GM23338 (cell line): ENCODE measurements around the gene CELA1. TPM values are rescaled to one million over a fixed set of nuclear protein-coding genes. Genes with fewer than 3 reads are reported as not detected.

Experiments used
- ATAC-seq: fragments of 200-7000 bp; cut with Tn5 transposase; 3 replicates; pipeline ENCODE4 v1.9.1; 2020
- DNase-seq: peaks from one replicate; pipeline ENCODE4 v3.0.0-alpha.2; 2015; ENCODE audit warnings: low spot score
- H2AFZ ChIP-seq: fragments of 200-600 bp; sonication (generic); 2 replicates; pipeline ENCODE4 v1.8.0; 2016; ENCODE audit warnings: antibody characterized with exemption, mild to moderate bottlenecking, moderate library complexity
- H3F3A ChIP-seq: fragments of 200-600 bp; sonication (generic); replicated peaks from 2 replicates; pipeline ENCODE4 v1.8.0; 2017; ENCODE audit warnings: antibody characterized with exemption, mixed run types, low read depth
- H3K27ac ChIP-seq: fragments of 200-600 bp; sonication (generic); 2 replicates; pipeline ENCODE4 v1.6.1; 2016; ENCODE audit warnings: low read depth
- H3K27me3 ChIP-seq: fragments of 200-600 bp; sonication (generic); 2 replicates; pipeline ENCODE4 v1.8.0; 2016; ENCODE audit warnings: mild to moderate bottlenecking, mixed run types, moderate library complexity; ENCODE audit not compliant: insufficient read depth
- H3K36me3 ChIP-seq: fragments of 200-600 bp; sonication (generic); 2 replicates; pipeline ENCODE4 v1.8.0; 2016; ENCODE audit warnings: mild to moderate bottlenecking; ENCODE audit not compliant: insufficient read depth
- H3K4me1 ChIP-seq: fragments of 200-600 bp; sonication (generic); 2 replicates; pipeline ENCODE4 v1.8.0; 2016; ENCODE audit warnings: mild to moderate bottlenecking, moderate library complexity; ENCODE audit not compliant: insufficient read depth
- H3K4me2 ChIP-seq: fragments of 200-600 bp; sonication (generic); 2 replicates; pipeline ENCODE4 v1.7.1; 2017; ENCODE audit warnings: mixed run types
- H3K4me3 ChIP-seq: fragments of 200-600 bp; sonication (generic); 2 replicates; pipeline ENCODE4 v1.6.1; 2016; ENCODE audit warnings: mixed run types
- H3K79me2 ChIP-seq: fragments of 200-600 bp; sonication (generic); replicated peaks from 2 replicates; pipeline ENCODE4 v1.8.0; 2017; ENCODE audit warnings: mild to moderate bottlenecking; ENCODE audit not compliant: insufficient read depth
- H3K9me2 ChIP-seq: fragments of 200-600 bp; sonication (generic); 2 replicates; pipeline ENCODE4 v1.8.0; 2017; ENCODE audit not compliant: insufficient read depth
- H4K20me1 ChIP-seq: fragments of 200-600 bp; sonication (generic); replicated peaks from 2 replicates; pipeline ENCODE4 v1.8.0; 2017; ENCODE audit warnings: mild to moderate bottlenecking; ENCODE audit not compliant: insufficient read depth
- H3K27ac Mint-ChIP-seq: 2 replicates; pipeline ENCODE4 v1.8.0; 2020; ENCODE audit warnings: inconsistent platforms, mild to moderate bottlenecking, moderate library complexity, mixed read lengths
- H3K27me3 Mint-ChIP-seq: 3 replicates; pipeline ENCODE4 v1.8.0; 2022; ENCODE audit warnings: low read depth, mild to moderate bottlenecking, moderate library complexity, mixed read lengths, inconsistent platforms; ENCODE audit not compliant: insufficient read depth, poor library complexity
- H3K36me3 Mint-ChIP-seq: 3 replicates; pipeline ENCODE4 v1.8.0; 2021; ENCODE audit warnings: low read depth, mild to moderate bottlenecking, inconsistent platforms, moderate library complexity, mixed read lengths
- H3K4me1 Mint-ChIP-seq: 3 replicates; pipeline ENCODE4 v1.8.0; 2020; ENCODE audit warnings: mild to moderate bottlenecking, inconsistent platforms, mixed read lengths
- H3K4me3 Mint-ChIP-seq: 3 replicates; pipeline ENCODE4 v1.8.0; 2021; ENCODE audit warnings: moderate library complexity, mild to moderate bottlenecking, inconsistent platforms, mixed read lengths
- H3K9me3 Mint-ChIP-seq: 3 replicates; pipeline ENCODE4 v1.8.0; 2020; ENCODE audit warnings: moderate library complexity, mild to moderate bottlenecking, inconsistent platforms, mixed read lengths
- EZH2 ChIP-seq: fragments of 200-600 bp; sonication (generic); IDR thresholded peaks from one replicate; pipeline ENCODE4 v1.8.0; 2017; ENCODE audit warnings: antibody characterized with exemption, mild to moderate bottlenecking, low read depth; ENCODE audit not compliant: unreplicated experiment
- JUNB ChIP-seq: IDR thresholded peaks from one replicate; pipeline ENCODE4 v1.6.1; 2016; ENCODE audit warnings: antibody characterized with exemption; ENCODE audit not compliant: unreplicated experiment
- NANOG ChIP-seq: IDR thresholded peaks from 2 replicates; pipeline ENCODE4 v1.6.1; 2016; ENCODE audit warnings: antibody characterized with exemption, borderline replicate concordance
- POLR2AphosphoS5 ChIP-seq: IDR thresholded peaks from 2 replicates; pipeline ENCODE4 v1.6.1; 2016; ENCODE audit warnings: antibody characterized with exemption, low read depth
- STAT1 ChIP-seq: IDR thresholded peaks from one replicate; pipeline ENCODE4 v1.6.1; 2016; ENCODE audit warnings: antibody characterized with exemption; ENCODE audit not compliant: unreplicated experiment
- ZNF114 ChIP-seq: fragments of 250-450 bp; sonication (Bioruptor Pico); IDR thresholded peaks from 2 replicates; pipeline ENCODE4 v1.5.0; 2020; ENCODE audit warnings: mild to moderate bottlenecking, moderate library complexity
- ZNF331 ChIP-seq: fragments of 250-450 bp; sonication (Bioruptor Pico); IDR thresholded peaks from 2 replicates; pipeline ENCODE4 v1.5.0; 2020; ENCODE audit warnings: low read depth, mild to moderate bottlenecking, moderate library complexity
- polyA plus RNA-seq: library from polyadenylated mRNA; unstranded; fragments of >200 nt; fragmentation: Nextera tagmentation; extraction: Ambion mirVana; gene quantifications from 2 replicates; pipeline ENCODE4 v1.2.1, GENCODE V29; 2016
- total RNA-seq: library from RNA; depleted of rRNA; stranded (reverse); fragments of >200 nt; shearing (Covaris generic); gene quantifications from 2 replicates; pipeline ENCODE4 v1.2.3, GENCODE V29; 2014
- TF ChIP-seq, protein P1 (sequence below): IDR thresholded peaks from 2 replicates; pipeline ENCODE4 v1.6.1; 2016; ENCODE audit warnings: antibody characterized with exemption
- TF ChIP-seq, protein P2 (sequence below): fragments of 250-450 bp; sonication (Bioruptor Pico); IDR thresholded peaks from 2 replicates; pipeline ENCODE4 v1.5.0; 2020; ENCODE audit warnings: mild to moderate bottlenecking, moderate library complexity

CELA1 gene
- total and polyA plus RNA-seq, 2 experiments from 2014 or later = not detected

DNA sequence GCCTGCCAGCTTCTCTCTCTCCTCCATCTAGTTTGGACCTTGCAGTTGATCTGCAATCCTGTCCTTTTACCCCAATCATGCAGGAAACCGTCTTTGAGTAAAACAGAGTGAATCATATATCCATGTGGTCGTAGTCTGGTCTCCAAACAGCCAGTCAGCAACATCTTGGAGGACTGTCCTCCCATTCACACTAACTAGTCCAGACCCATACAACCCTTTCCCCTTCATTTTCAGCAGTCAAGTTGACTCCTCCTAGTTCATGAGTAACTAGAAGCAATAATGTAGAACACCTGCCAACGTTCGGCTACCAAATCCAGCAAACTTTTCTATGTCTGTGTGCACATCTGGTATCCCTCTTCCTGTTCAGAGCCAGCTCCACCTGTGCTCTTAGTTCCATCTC lies 11.7 kb downstream of the CELA1 start:
- Histone ChIP-seq H3K27me3 (no peaks in the 10 kb centered on the region), H3K4me3 (no peak overlapping the region), H3F3A (no peaks in the 10 kb centered on the region), H3K4me1 (no peaks in the 10 kb centered on the region), H3K79me2 (no peaks in the 10 kb centered on the region), H2AFZ (no peak overlapping the region), H3K9me2 (no peaks in the 10 kb centered on the region), H3K36me3 (no peaks in the 10 kb centered on the region), H3K27ac (no peak overlapping the region), H3K4me2 (no peak overlapping the region), H4K20me1 (no peaks in the 10 kb centered on the region)
- DNase-seq (no peak), ATAC-seq (no peak)
- H3K4me3 Mint-ChIP-seq = no peak overlapping the region
- no peaks in the 10 kb centered on the region for H3K4me1 Mint-ChIP-seq
- no peak overlapping the region for H3K27ac Mint-ChIP-seq
- H3K36me3 Mint-ChIP-seq = no peaks in the 10 kb centered on the region
- peaks cover 9% of the 10 kb centered on the region for H3K27me3 Mint-ChIP-seq
- H3K9me3 Mint-ChIP-seq = no peaks in the 10 kb centered on the region; the same call in 2 of the 3 replicates
- TF ChIP-seq EZH2 = no peak
- TF ChIP-seq, protein P1, sequence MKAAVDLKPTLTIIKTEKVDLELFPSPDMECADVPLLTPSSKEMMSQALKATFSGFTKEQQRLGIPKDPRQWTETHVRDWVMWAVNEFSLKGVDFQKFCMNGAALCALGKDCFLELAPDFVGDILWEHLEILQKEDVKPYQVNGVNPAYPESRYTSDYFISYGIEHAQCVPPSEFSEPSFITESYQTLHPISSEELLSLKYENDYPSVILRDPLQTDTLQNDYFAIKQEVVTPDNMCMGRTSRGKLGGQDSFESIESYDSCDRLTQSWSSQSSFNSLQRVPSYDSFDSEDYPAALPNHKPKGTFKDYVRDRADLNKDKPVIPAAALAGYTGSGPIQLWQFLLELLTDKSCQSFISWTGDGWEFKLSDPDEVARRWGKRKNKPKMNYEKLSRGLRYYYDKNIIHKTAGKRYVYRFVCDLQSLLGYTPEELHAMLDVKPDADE = no peak
- TF ChIP-seq JUNB = no peak
- no peak for TF ChIP-seq ZNF331 (CRISPR knock-in tag)
- TF ChIP-seq POLR2AphosphoS5 = no peak

DNA sequence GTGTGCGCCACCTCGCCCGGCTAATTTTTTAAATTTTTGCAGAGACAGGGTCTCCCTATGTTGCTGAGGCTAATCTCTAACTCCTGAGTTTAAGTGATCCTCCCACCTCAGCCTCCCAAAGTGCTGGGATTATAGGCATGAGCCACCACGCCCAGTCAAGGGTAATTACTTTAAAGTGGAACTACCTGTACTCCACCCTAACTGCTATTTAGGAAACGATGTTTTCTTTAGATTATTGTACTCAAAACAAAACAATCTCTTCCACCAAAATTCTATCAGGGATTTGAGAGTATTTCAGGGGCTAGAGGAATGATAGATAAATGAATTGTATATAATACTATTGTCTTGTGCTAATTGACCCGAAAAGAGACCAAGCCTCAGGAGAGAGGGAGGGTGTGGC lies 12.9 kb downstream of the CELA1 start:
- Histone ChIP-seq H2AFZ (no peak overlapping the region), H3K79me2 (no peaks in the 10 kb centered on the region), H4K20me1 (no peaks in the 10 kb centered on the region), H3K27me3 (no peaks in the 10 kb centered on the region), H3K4me1 (no peaks in the 10 kb centered on the region), H3K4me3 (no peak overlapping the region), H3K27ac (no peak overlapping the region), H3F3A (no peaks in the 10 kb centered on the region), H3K4me2 (no peak overlapping the region), H3K36me3 (no peaks in the 10 kb centered on the region), H3K9me2 (no peaks in the 10 kb centered on the region)
- ATAC-seq (no peak), DNase-seq (no peak)
- no peaks in the 10 kb centered on the region for H3K36me3 Mint-ChIP-seq
- TF ChIP-seq STAT1 (no peak), NANOG (no peak)
- no peak overlapping the region for H3K4me3 Mint-ChIP-seq
- H3K9me3 Mint-ChIP-seq = no peaks in the 10 kb centered on the region; the same call in 2 of the 3 replicates
- H3K27me3 Mint-ChIP-seq = peaks cover 8% of the 10 kb centered on the region
- no peaks in the 10 kb centered on the region for H3K4me1 Mint-ChIP-seq
- no peak overlapping the region for H3K27ac Mint-ChIP-seq

DNA sequence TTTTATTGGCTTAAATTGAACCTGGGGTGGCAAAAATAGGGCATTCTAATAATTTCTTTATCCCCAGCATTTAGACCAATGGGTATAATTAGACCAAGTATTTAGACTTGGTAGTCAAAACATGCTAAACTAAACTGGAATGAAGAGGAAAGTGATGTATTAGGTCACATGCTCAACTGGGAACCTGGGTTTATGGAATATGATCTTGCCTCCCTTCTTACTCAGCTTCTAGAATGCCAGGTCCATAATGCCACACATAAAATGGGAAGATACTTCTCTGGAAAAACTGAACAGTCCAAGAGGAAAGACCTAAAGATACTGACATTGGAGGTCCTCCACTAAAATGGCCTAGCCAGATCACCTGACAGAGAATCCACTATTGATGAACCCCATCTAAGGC lies 16.3 kb downstream of the CELA1 start:
- ATAC-seq (no peak), DNase-seq (no peak)
- no peak overlapping the region for H3K4me3 ChIP-seq
- H3K27me3 ChIP-seq = no peaks in the 10 kb centered on the region
- H3K79me2 ChIP-seq = no peaks in the 10 kb centered on the region
- no peak overlapping the region for H3K27ac ChIP-seq
- no peak overlapping the region for H3K27ac Mint-ChIP-seq
- no peak overlapping the region for H3K4me2 ChIP-seq
- 0 out of 2 replicates have a peak overlapping the region, but pooled peaks have one; percentile 43 for H2AFZ ChIP-seq
- no peaks in the 10 kb centered on the region; the same call in 2 of the 3 replicates for H3K9me3 Mint-ChIP-seq
- H3K27me3 Mint-ChIP-seq = peaks cover 9% of the 10 kb centered on the region
- no peak overlapping the region for H3K4me3 Mint-ChIP-seq
- H3K4me1 Mint-ChIP-seq = no peaks in the 10 kb centered on the region; the same call in 1 of the 3 replicates
- no peaks in the 10 kb centered on the region for H3K4me1 ChIP-seq
- no peaks in the 10 kb centered on the region for H3K36me3 Mint-ChIP-seq
- no peaks in the 10 kb centered on the region for H3K36me3 ChIP-seq
- no peaks in the 10 kb centered on the region for H3F3A ChIP-seq
- H4K20me1 ChIP-seq = no peaks in the 10 kb centered on the region
- H3K9me2 ChIP-seq = no peaks in the 10 kb centered on the region
- TF ChIP-seq, protein P2, sequence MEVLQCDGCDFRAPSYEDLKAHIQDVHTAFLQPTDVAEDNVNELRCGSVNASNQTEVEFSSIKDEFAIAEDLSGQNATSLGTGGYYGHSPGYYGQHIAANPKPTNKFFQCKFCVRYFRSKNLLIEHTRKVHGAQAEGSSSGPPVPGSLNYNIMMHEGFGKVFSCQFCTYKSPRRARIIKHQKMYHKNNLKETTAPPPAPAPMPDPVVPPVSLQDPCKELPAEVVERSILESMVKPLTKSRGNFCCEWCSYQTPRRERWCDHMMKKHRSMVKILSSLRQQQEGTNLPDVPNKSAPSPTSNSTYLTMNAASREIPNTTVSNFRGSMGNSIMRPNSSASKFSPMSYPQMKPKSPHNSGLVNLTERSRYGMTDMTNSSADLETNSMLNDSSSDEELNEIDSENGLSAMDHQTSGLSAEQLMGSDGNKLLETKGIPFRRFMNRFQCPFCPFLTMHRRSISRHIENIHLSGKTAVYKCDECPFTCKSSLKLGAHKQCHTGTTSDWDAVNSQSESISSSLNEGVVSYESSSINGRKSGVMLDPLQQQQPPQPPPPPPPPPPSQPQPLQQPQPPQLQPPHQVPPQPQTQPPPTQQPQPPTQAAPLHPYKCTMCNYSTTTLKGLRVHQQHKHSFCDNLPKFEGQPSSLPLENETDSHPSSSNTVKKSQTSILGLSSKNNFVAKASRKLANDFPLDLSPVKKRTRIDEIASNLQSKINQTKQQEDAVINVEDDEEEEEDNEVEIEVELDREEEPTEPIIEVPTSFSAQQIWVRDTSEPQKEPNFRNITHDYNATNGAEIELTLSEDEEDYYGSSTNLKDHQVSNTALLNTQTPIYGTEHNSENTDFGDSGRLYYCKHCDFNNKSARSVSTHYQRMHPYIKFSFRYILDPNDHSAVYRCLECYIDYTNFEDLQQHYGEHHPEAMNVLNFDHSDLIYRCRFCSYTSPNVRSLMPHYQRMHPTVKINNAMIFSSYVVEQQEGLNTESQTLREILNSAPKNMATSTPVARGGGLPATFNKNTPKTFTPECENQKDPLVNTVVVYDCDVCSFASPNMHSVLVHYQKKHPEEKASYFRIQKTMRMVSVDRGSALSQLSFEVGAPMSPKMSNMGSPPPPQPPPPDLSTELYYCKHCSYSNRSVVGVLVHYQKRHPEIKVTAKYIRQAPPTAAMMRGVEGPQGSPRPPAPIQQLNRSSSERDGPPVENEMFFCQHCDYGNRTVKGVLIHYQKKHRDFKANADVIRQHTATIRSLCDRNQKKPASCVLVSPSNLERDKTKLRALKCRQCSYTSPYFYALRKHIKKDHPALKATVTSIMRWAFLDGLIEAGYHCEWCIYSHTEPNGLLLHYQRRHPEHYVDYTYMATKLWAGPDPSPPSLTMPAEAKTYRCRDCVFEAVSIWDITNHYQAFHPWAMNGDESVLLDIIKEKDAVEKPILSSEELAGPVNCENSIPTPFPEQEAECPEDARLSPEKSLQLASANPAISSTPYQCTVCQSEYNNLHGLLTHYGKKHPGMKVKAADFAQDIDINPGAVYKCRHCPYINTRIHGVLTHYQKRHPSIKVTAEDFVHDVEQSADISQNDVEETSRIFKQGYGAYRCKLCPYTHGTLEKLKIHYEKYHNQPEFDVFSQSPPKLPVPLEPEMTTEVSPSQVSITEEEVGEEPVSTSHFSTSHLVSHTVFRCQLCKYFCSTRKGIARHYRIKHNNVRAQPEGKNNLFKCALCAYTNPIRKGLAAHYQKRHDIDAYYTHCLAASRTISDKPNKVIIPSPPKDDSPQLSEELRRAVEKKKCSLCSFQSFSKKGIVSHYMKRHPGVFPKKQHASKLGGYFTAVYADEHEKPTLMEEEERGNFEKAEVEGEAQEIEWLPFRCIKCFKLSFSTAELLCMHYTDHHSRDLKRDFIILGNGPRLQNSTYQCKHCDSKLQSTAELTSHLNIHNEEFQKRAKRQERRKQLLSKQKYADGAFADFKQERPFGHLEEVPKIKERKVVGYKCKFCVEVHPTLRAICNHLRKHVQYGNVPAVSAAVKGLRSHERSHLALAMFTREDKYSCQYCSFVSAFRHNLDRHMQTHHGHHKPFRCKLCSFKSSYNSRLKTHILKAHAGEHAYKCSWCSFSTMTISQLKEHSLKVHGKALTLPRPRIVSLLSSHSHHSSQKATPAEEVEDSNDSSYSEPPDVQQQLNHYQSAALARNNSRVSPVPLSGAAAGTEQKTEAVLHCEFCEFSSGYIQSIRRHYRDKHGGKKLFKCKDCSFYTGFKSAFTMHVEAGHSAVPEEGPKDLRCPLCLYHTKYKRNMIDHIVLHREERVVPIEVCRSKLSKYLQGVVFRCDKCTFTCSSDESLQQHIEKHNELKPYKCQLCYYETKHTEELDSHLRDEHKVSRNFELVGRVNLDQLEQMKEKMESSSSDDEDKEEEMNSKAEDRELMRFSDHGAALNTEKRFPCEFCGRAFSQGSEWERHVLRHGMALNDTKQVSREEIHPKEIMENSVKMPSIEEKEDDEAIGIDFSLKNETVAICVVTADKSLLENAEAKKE = no peak
- TF ChIP-seq JUNB (no peak), ZNF114 (CRISPR knock-in tag) (no peak)
